ENCODE results near the gene IQSEC3.
"Not testable (repeated sequence)": the region's sequence is repeated elsewhere in the genome, so short reads cannot be mapped to it uniquely, and the experiment has no call there.

The IQSEC3 gene

GRCh38 chr12:186006-186625 is 119.5 kb downstream of the IQSEC3 start:
- H3K27me3 ChIP-seq (ENCODE audit: insufficient read depth, low read length): peaks cover 38% of the 10 kb centered on the region
- no peaks in the 10 kb centered on the region for H3K4me1 ChIP-seq (ENCODE audit: insufficient read depth, low read length)
- H3K36me3 ChIP-seq (ENCODE audit: insufficient read depth, low read length): no peaks in the 10 kb centered on the region
- H3K9me3 ChIP-seq (ENCODE audit: insufficient read depth, low read depth, low read length): no peaks in the 10 kb centered on the region
- H3K9ac ChIP-seq (ENCODE audit: low read depth, low read length): no peak overlapping the region
- H3K27ac ChIP-seq (ENCODE audit: low read depth, low read length): no peak overlapping the region
- WGBS: 92% methylated on average over 11 of the region's 11 CpGs
- H3K4me3 ChIP-seq (ENCODE audit: low read length): no peak overlapping the region

GRCh38 chr12:187986-188909 is 121.7 kb downstream of the IQSEC3 start:
- H3K36me3 ChIP-seq (ENCODE audit: insufficient read depth, low read length); H3K27ac ChIP-seq (ENCODE audit: low read depth, low read length); H3K9me3 ChIP-seq (ENCODE audit: insufficient read depth, low read depth, low read length); H3K4me1 ChIP-seq (ENCODE audit: insufficient read depth, low read length): not testable (repeated sequence)
- Histone ChIP-seq H3K4me3 (ENCODE audit: low read length) (peak overlapping the region; percentile 62), H3K9ac (ENCODE audit: low read depth, low read length) (peak overlapping the region; percentile 37; the same call in 1 of the 2 replicates), H3K27me3 (ENCODE audit: insufficient read depth, low read length) (peaks cover 38% of the 10 kb centered on the region)
- WGBS: 35% methylated on average over 50 of the region's 53 CpGs

GRCh38 chr12:188910-189621 is 122.5 kb downstream of the IQSEC3 start:
- H3K9me3 ChIP-seq (ENCODE audit: insufficient read depth, low read depth, low read length): no peaks in the 10 kb centered on the region
- peak overlapping the region; percentile 62 for H3K4me3 ChIP-seq (ENCODE audit: low read length)
- H3K27ac ChIP-seq (ENCODE audit: low read depth, low read length): no peak overlapping the region
- WGBS: 8% methylated on average over 52 of the region's 52 CpGs
- H3K9ac ChIP-seq (ENCODE audit: low read depth, low read length): peak overlapping the region; percentile 37; the same call in 1 of the 2 replicates
- no peaks in the 10 kb centered on the region for H3K36me3 ChIP-seq (ENCODE audit: insufficient read depth, low read length)
- peaks cover 38% of the 10 kb centered on the region for H3K27me3 ChIP-seq (ENCODE audit: insufficient read depth, low read length)
- H3K4me1 ChIP-seq (ENCODE audit: insufficient read depth, low read length): no peaks in the 10 kb centered on the region

DNA sequence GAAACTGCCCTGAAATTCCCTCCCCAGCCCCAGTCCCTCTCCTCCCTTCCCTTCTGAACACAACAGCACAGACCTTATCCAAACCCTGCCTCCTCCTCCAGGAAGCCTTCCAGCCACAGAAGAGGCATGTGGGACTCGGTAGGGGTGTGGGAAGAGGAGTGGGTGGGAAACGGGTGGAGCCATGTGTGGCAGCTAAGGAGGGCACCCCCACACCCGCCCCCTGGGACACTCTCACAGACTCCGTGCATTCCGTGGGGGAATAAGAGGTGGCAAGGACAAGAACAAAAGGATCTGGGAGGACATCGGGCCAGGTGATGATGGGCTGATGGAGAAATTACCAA is 123.0 kb downstream of the IQSEC3 start:
- H3K9me3 ChIP-seq (ENCODE audit: insufficient read depth, low read depth, low read length): no peaks in the 10 kb centered on the region
- no peak overlapping the region for H3K27ac ChIP-seq (ENCODE audit: low read depth, low read length)
- peaks cover 38% of the 10 kb centered on the region for H3K27me3 ChIP-seq (ENCODE audit: insufficient read depth, low read length)
- no peak overlapping the region for H3K4me3 ChIP-seq (ENCODE audit: low read length)
- H3K4me1 ChIP-seq (ENCODE audit: insufficient read depth, low read length): no peaks in the 10 kb centered on the region
- 82% methylated on average over 6 of the region's 6 CpGs for WGBS
- H3K36me3 ChIP-seq (ENCODE audit: insufficient read depth, low read length): no peaks in the 10 kb centered on the region
- H3K9ac ChIP-seq (ENCODE audit: low read depth, low read length): no peak overlapping the region

- H3K4me3 ChIP-seq (ENCODE audit: low read length): no peak overlapping the region
- no peaks in the 10 kb centered on the region for H3K36me3 ChIP-seq (ENCODE audit: insufficient read depth, low read length)
- peaks cover 39% of the 10 kb centered on the region for H3K27me3 ChIP-seq (ENCODE audit: insufficient read depth, low read length)
Observed at GRCh38 chr12:190881-191280, 124.3 kb downstream of the IQSEC3 start.

GRCh38 chr12:191541-191940 is 125.0 kb downstream of the IQSEC3 start:
- H3K4me1 ChIP-seq (ENCODE audit: insufficient read depth, low read length): no peaks in the 10 kb centered on the region
- no peaks in the 10 kb centered on the region for H3K36me3 ChIP-seq (ENCODE audit: insufficient read depth, low read length)
- no peak overlapping the region for H3K9ac ChIP-seq (ENCODE audit: low read depth, low read length)
- no peak overlapping the region for H3K4me3 ChIP-seq (ENCODE audit: low read length)
- WGBS: 82% methylated on average over 3 of the region's 3 CpGs
- no peak overlapping the region for H3K27ac ChIP-seq (ENCODE audit: low read depth, low read length)
- peaks cover 34% of the 10 kb centered on the region for H3K27me3 ChIP-seq (ENCODE audit: insufficient read depth, low read length)
- no peaks in the 10 kb centered on the region for H3K9me3 ChIP-seq (ENCODE audit: insufficient read depth, low read depth, low read length)

More at GRCh38 chr12:190881-191280, 124.3 kb downstream of the IQSEC3 start:
- Histone ChIP-seq H3K9ac (ENCODE audit: low read depth, low read length) (no peak overlapping the region), H3K4me1 (ENCODE audit: insufficient read depth, low read length) (no peaks in the 10 kb centered on the region), H3K9me3 (ENCODE audit: insufficient read depth, low read depth, low read length) (no peaks in the 10 kb centered on the region), H3K27ac (ENCODE audit: low read depth, low read length) (no peak overlapping the region)
- WGBS: 93% methylated on average over 8 of the region's 8 CpGs

- H3K4me3 ChIP-seq (ENCODE audit: low read length): no peak overlapping the region
- 82% methylated on average over 10 of the region's 10 CpGs for WGBS
- H3K9me3 ChIP-seq (ENCODE audit: insufficient read depth, low read depth, low read length): no peaks in the 10 kb centered on the region
- H3K27me3 ChIP-seq (ENCODE audit: insufficient read depth, low read length): peaks cover 22% of the 10 kb centered on the region
- H3K36me3 ChIP-seq (ENCODE audit: insufficient read depth, low read length): no peaks in the 10 kb centered on the region
- H3K27ac ChIP-seq (ENCODE audit: low read depth, low read length): no peak overlapping the region
- no peak overlapping the region for H3K9ac ChIP-seq (ENCODE audit: low read depth, low read length)
- H3K4me1 ChIP-seq (ENCODE audit: insufficient read depth, low read length): no peaks in the 10 kb centered on the region
Observed at GRCh38 chr12:193261-193660, 126.7 kb downstream of the IQSEC3 start.

DNA sequence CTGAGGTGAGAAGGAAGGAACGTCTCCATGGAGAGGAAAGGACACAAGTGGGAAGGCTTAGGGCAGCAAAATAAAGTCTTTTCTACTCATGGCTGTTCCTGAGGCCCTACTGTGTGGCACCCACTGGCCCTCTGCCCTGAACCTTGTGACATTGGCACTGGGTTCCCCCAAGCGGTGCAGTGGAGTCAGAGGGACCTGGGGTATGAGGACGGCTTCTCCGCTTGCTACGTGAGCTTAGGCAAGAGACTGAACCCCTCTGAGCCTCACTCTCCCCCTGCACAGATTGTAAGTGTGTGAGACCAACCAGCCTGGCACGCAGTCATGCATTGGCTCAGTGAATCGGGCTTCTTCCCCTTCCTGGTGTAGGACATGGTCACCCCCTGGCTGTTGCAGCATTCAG is 127.7 kb downstream of the IQSEC3 start:
- peaks cover 16% of the 10 kb centered on the region for H3K27me3 ChIP-seq (ENCODE audit: insufficient read depth, low read length)
- 91% methylated on average over 7 of the region's 7 CpGs for WGBS
- H3K4me1 ChIP-seq (ENCODE audit: insufficient read depth, low read length): peaks cover under 1% of the 10 kb centered on the region; the same call in 1 of the 2 replicates
- H3K9ac ChIP-seq (ENCODE audit: low read depth, low read length): no peak overlapping the region
- no peak overlapping the region for H3K4me3 ChIP-seq (ENCODE audit: low read length)
- H3K9me3 ChIP-seq (ENCODE audit: insufficient read depth, low read depth, low read length): no peaks in the 10 kb centered on the region
- H3K36me3 ChIP-seq (ENCODE audit: insufficient read depth, low read length): no peaks in the 10 kb centered on the region
- no peak overlapping the region for H3K27ac ChIP-seq (ENCODE audit: low read depth, low read length)

- Histone ChIP-seq H3K4me1 (ENCODE audit: insufficient read depth, low read length) (peaks cover 7% of the 10 kb centered on the region; the same call in 1 of the 2 replicates), H3K27me3 (ENCODE audit: insufficient read depth, low read length) (peaks cover 14% of the 10 kb centered on the region), H3K9ac (ENCODE audit: low read depth, low read length) (no peak overlapping the region), H3K27ac (ENCODE audit: low read depth, low read length) (no peak overlapping the region), H3K36me3 (ENCODE audit: insufficient read depth, low read length) (no peaks in the 10 kb centered on the region), H3K9me3 (ENCODE audit: insufficient read depth, low read depth, low read length) (no peaks in the 10 kb centered on the region), H3K4me3 (ENCODE audit: low read length) (no peak overlapping the region)
- WGBS: 81% methylated on average over 5 of the region's 5 CpGs
Observed at GRCh38 chr12:195156-195555, 128.6 kb downstream of the IQSEC3 start.

GRCh38 chr12:195951-196350 is 129.4 kb downstream of the IQSEC3 start:
- peaks cover 7% of the 10 kb centered on the region; the same call in 1 of the 2 replicates for H3K4me1 ChIP-seq (ENCODE audit: insufficient read depth, low read length)
- no peak overlapping the region for H3K27ac ChIP-seq (ENCODE audit: low read depth, low read length)
- no peak overlapping the region for H3K9ac ChIP-seq (ENCODE audit: low read depth, low read length)
- H3K36me3 ChIP-seq (ENCODE audit: insufficient read depth, low read length): no peaks in the 10 kb centered on the region
- H3K27me3 ChIP-seq (ENCODE audit: insufficient read depth, low read length): peaks cover 20% of the 10 kb centered on the region
- 91% methylated on average over 15 of the region's 15 CpGs for WGBS
- H3K4me3 ChIP-seq (ENCODE audit: low read length): no peak overlapping the region
- H3K9me3 ChIP-seq (ENCODE audit: insufficient read depth, low read depth, low read length): no peaks in the 10 kb centered on the region

- no peaks in the 10 kb centered on the region for H3K9me3 ChIP-seq (ENCODE audit: insufficient read depth, low read depth, low read length)
- no peak overlapping the region for H3K27ac ChIP-seq (ENCODE audit: low read depth, low read length)
- H3K36me3 ChIP-seq (ENCODE audit: insufficient read depth, low read length): no peaks in the 10 kb centered on the region
- H3K9ac ChIP-seq (ENCODE audit: low read depth, low read length): no peak overlapping the region
- peaks cover 7% of the 10 kb centered on the region; the same call in 1 of the 2 replicates for H3K4me1 ChIP-seq (ENCODE audit: insufficient read depth, low read length)
- peaks cover 25% of the 10 kb centered on the region for H3K27me3 ChIP-seq (ENCODE audit: insufficient read depth, low read length)
- no peak overlapping the region for H3K4me3 ChIP-seq (ENCODE audit: low read length)
- 88% methylated on average over 4 of the region's 4 CpGs for WGBS
Observed at GRCh38 chr12:196436-196835, 129.9 kb downstream of the IQSEC3 start.

Data from HUES64 (cell line).